GM23248 (cell line): ENCODE measurements around the gene CCDC102A. TPM values are rescaled to one million over a fixed set of nuclear protein-coding genes. Genes with fewer than 3 reads are reported as not detected.

ENCODE experiments used
- DNase-seq: peaks from one replicate; pipeline ENCODE4 v3.0.0-alpha.2; 2015
- H2AFZ ChIP-seq: fragments of 200-600 bp; sonication (generic); 2 replicates; pipeline ENCODE4 v1.6.1; 2016; ENCODE audit warnings: antibody characterized with exemption
- H3F3A ChIP-seq: fragments of 200-600 bp; sonication (generic); 2 replicates; pipeline ENCODE4 v1.6.1; 2016; ENCODE audit warnings: mild to moderate bottlenecking, antibody characterized with exemption, mixed run types; ENCODE audit not compliant: insufficient read depth
- H3K27ac ChIP-seq: fragments of 200-600 bp; sonication (generic); 2 replicates; pipeline ENCODE4 v1.5.1; 2016; ENCODE audit warnings: mild to moderate bottlenecking
- H3K27me3 ChIP-seq: fragments of 200-600 bp; sonication (generic); replicated peaks from 2 replicates; pipeline ENCODE4 v1.6.1; 2016; ENCODE audit warnings: mild to moderate bottlenecking; ENCODE audit not compliant: insufficient read depth
- H3K36me3 ChIP-seq: fragments of 200-600 bp; sonication (generic); 2 replicates; pipeline ENCODE4 v1.6.1; 2016; ENCODE audit warnings: low read depth, mild to moderate bottlenecking
- H3K4me1 ChIP-seq: fragments of 200-600 bp; sonication (generic); 2 replicates; pipeline ENCODE4 v1.6.1; 2016; ENCODE audit warnings: mild to moderate bottlenecking; ENCODE audit not compliant: insufficient read depth
- H3K4me2 ChIP-seq: fragments of 200-600 bp; sonication (generic); one replicate; pipeline ENCODE4 v1.6.1; 2016; ENCODE audit warnings: mild to moderate bottlenecking; ENCODE audit not compliant: unreplicated experiment
- H3K4me3 ChIP-seq: fragments of 200-600 bp; sonication (generic); 2 replicates; pipeline ENCODE4 v1.5.1; 2016; ENCODE audit warnings: mild to moderate bottlenecking
- H3K79me2 ChIP-seq: fragments of 200-600 bp; sonication (generic); 2 replicates; pipeline ENCODE4 v1.6.1; 2016; ENCODE audit warnings: mild to moderate bottlenecking; ENCODE audit not compliant: insufficient read depth
- H3K9ac ChIP-seq: fragments of 200-600 bp; sonication (generic); 2 replicates; pipeline ENCODE4 v1.6.1; 2016; ENCODE audit warnings: mild to moderate bottlenecking
- H3K9me2 ChIP-seq: fragments of 200-600 bp; sonication (generic); 2 replicates; pipeline ENCODE4 v1.6.1; 2016; ENCODE audit warnings: mixed run types, mild to moderate bottlenecking, moderate library complexity; ENCODE audit not compliant: insufficient read depth
- H3K9me3 ChIP-seq: fragments of 200-600 bp; sonication (generic); one replicate; pipeline ENCODE4 v1.6.1; 2017; ENCODE audit warnings: low read depth
- H4K20me1 ChIP-seq: fragments of 200-600 bp; sonication (generic); 2 replicates; pipeline ENCODE4 v1.6.0; 2016; ENCODE audit not compliant: insufficient read depth
- EZH2 ChIP-seq: fragments of 200-600 bp; sonication (generic); IDR thresholded peaks from 2 replicates; pipeline ENCODE4 v1.6.1; 2018; ENCODE audit warnings: antibody characterized with exemption, mild to moderate bottlenecking; ENCODE audit not compliant: insufficient read depth, poor library complexity, severe bottlenecking
- EZH2phosphoT487 ChIP-seq: fragments of 200-600 bp; sonication (generic); IDR thresholded peaks from 2 replicates; pipeline ENCODE4 v1.6.1; 2018; ENCODE audit warnings: antibody characterized with exemption, moderate library complexity, mild to moderate bottlenecking, low read depth; ENCODE audit not compliant: insufficient read depth
- WGBS, 2 experiments: methylation state at CpG; one replicate each; pipeline ENCODE4 v1.1.6; 2015 to 2017; ENCODE audit warnings: low lambda C conversion rate in 2 of 2, low coverage in 1 of 2; ENCODE audit errors: missing lambda C conversion rate in 2 of 2; 5-methylcytosine and 5-hydroxymethylcytosine counted together
- in situ Hi-C: fragments of 300-500 bp; cut with MboI; formaldehyde crosslinking; loops from 2 replicates; pipeline ENCODE4 v1.15.0; 2020
- polyA plus RNA-seq: library from polyadenylated mRNA; unstranded; fragments of >200 nt; fragmentation: Nextera tagmentation; extraction: Ambion mirVana; gene quantifications from 2 replicates; pipeline ENCODE4 v1.2.1, GENCODE V29; 2016
- total RNA-seq: library from RNA; depleted of rRNA; stranded (reverse); fragments of >200 nt; shearing (Covaris generic); gene quantifications from 2 replicates; pipeline ENCODE4 v1.2.3, GENCODE V29; 2014

Gene CCDC102A
- total and polyA plus RNA-seq, 2 experiments from 2014 or later: 3.9 to 17.7 TPM

DNA sequence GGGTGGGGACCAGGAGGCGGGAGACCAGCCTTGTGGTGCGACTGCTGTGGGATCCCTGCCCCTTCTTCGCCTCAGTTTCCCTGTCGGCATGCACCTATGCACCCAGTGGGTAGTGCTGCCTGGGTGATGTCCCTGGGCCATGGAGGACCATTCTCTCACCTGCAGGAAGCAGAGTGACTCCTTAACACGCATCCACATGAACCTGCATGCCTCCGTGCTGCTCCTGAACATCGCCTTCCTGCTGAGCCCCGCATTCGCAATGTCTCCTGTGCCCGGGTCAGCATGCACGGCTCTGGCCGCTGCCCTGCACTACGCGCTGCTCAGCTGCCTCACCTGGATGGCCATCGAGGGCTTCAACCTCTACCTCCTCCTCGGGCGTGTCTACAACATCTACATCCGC is 31.3 kb upstream of the CCDC102A start:
- H4K20me1 ChIP-seq: no peaks in the 10 kb centered on the region
- no peaks in the 10 kb centered on the region for H3F3A ChIP-seq
- no peaks in the 10 kb centered on the region for H3K9me2 ChIP-seq
- H3K4me2 ChIP-seq: no peak overlapping the region
- H3K4me1 ChIP-seq: no peaks in the 10 kb centered on the region
- WGBS, 2 experiments: 94 to 96% methylated on average over 18 of the region's 18 CpGs
- no peak overlapping the region for H3K9ac ChIP-seq
- DNase-seq: no peak
- no peak overlapping the region for H3K4me3 ChIP-seq
- in situ Hi-C loops: no loop called here
- H2AFZ ChIP-seq: no peak overlapping the region
- no peaks in the 10 kb centered on the region for H3K27me3 ChIP-seq
- H3K27ac ChIP-seq: no peak overlapping the region
- H3K79me2 ChIP-seq: no peaks in the 10 kb centered on the region
- TF ChIP-seq EZH2 (no peak), EZH2phosphoT487 (no peak)
- no peaks in the 10 kb centered on the region for H3K9me3 ChIP-seq
- H3K36me3 ChIP-seq: no peaks in the 10 kb centered on the region

DNA sequence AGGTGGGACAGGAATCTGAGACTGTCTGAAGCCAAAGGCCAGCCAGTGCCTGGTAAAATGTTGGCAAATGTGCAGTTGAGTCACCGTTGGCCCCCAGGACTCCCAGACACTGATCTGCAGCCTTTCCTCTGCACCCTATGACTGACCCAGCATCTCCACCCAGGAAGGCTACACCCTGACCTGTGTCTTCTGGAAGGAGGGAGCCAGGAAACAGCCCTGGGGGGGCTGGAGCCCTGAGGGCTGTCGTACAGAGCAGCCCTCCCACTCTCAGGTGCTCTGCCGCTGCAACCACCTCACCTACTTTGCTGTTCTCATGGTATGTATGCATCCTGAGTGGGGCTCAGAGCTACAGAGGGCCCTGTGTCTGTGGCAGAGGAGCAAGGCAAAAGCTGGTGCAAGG is 30.1 kb upstream of the CCDC102A start:
- Histone ChIP-seq H3K4me3 (no peak overlapping the region), H3K36me3 (no peaks in the 10 kb centered on the region), H3K9me3 (no peaks in the 10 kb centered on the region), H3K9me2 (no peaks in the 10 kb centered on the region), H3K79me2 (no peaks in the 10 kb centered on the region), H3K9ac (no peak overlapping the region), H3K27ac (no peak overlapping the region), H3F3A (no peaks in the 10 kb centered on the region), H3K4me1 (no peaks in the 10 kb centered on the region), H2AFZ (no peak overlapping the region), H4K20me1 (no peaks in the 10 kb centered on the region), H3K27me3 (peaks cover 4% of the 10 kb centered on the region; the same call in 1 of the 2 replicates), H3K4me2 (no peak overlapping the region)
- in situ Hi-C loops: no loop called here
- WGBS, 2 experiments: 59 to 60% methylated on average over 3 of the region's 3 CpGs
- no peak for DNase-seq
- no peak for TF ChIP-seq EZH2
- TF ChIP-seq EZH2phosphoT487: no peak

DNA sequence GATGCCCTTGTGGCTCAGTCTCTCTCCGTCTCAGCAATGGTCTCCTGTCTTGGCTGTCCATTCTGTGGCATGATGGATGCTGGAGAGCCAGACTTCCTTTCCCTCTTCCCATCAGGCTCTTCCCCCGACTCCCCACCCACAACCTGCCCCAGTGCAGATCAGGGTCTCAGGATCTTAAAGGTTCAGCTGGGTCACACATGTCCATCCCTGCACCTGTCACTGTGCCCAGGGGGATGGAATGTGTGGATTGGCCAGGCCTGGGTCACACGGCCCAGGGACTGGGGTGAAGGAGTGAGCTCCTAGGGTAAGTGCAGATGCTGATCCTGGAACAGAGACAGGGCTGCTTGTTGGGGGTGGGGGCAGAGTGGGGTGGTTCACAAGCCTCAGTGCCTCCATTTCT is 29.1 kb upstream of the CCDC102A start:
- H3K4me1 ChIP-seq: no peaks in the 10 kb centered on the region
- H3K79me2 ChIP-seq: no peaks in the 10 kb centered on the region
- WGBS, 2 experiments: 45 to 46% methylated on average over 3 of the region's 3 CpGs
- in situ Hi-C loops: no loop called here
- no peak overlapping the region for H3K9ac ChIP-seq
- H3K36me3 ChIP-seq: no peaks in the 10 kb centered on the region
- TF ChIP-seq EZH2phosphoT487 (no peak), EZH2 (no peak)
- no peaks in the 10 kb centered on the region for H3F3A ChIP-seq
- no peak for DNase-seq
- peaks cover 4% of the 10 kb centered on the region; the same call in 1 of the 2 replicates for H3K27me3 ChIP-seq
- no peaks in the 10 kb centered on the region for H3K9me2 ChIP-seq
- H3K4me2 ChIP-seq: no peak overlapping the region
- no peak overlapping the region for H2AFZ ChIP-seq
- no peak overlapping the region for H3K4me3 ChIP-seq
- H3K9me3 ChIP-seq: no peaks in the 10 kb centered on the region
- H3K27ac ChIP-seq: no peak overlapping the region
- no peaks in the 10 kb centered on the region for H4K20me1 ChIP-seq

- Histone ChIP-seq H3K9me2 (no peaks in the 10 kb centered on the region), H3K4me3 (no peak overlapping the region), H3K4me1 (no peaks in the 10 kb centered on the region), H3F3A (no peaks in the 10 kb centered on the region), H3K9ac (no peak overlapping the region), H2AFZ (no peak overlapping the region), H3K9me3 (no peaks in the 10 kb centered on the region), H3K27me3 (peaks cover 10% of the 10 kb centered on the region), H3K4me2 (no peak overlapping the region), H3K79me2 (no peaks in the 10 kb centered on the region), H4K20me1 (no peaks in the 10 kb centered on the region), H3K27ac (no peak overlapping the region), H3K36me3 (no peaks in the 10 kb centered on the region)
- DNase-seq: peak; percentile 52
- in situ Hi-C loops: no loop called here
- WGBS, 2 experiments: 46 to 49% methylated on average over 9 to 10 of the region's 10 CpGs
- no peak for TF ChIP-seq EZH2phosphoT487
- no peak for TF ChIP-seq EZH2
Measured at GRCh38 chr16:57564571-57565270, 28.4 kb upstream of the CCDC102A start.

DNA sequence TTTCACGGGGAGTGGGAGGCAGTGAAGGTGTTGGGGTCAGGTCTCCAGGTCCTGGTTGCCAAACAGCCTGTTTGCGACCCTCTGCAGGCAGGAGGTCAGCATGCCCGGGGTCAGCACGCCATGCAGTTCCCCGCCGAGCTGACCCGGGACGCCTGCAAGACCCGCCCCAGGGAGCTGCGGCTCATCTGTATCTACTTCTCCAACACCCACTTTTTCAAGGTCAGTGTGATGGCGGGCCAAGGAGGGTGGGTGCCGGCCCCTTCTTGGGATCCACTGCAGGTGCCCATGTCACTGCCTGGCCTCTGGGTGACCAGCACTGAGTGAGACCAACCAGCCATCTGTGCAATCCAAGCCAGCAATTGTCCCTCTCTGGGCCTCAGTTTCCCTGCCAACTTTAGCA is 27.4 kb upstream of the CCDC102A start:
- H3K9me2 ChIP-seq: no peaks in the 10 kb centered on the region
- H4K20me1 ChIP-seq: no peaks in the 10 kb centered on the region
- no peak overlapping the region for H3K27ac ChIP-seq
- in situ Hi-C loops: no loop called here
- peaks cover 13% of the 10 kb centered on the region for H3K27me3 ChIP-seq
- no peaks in the 10 kb centered on the region for H3K4me1 ChIP-seq
- no peak overlapping the region for H3K4me3 ChIP-seq
- no peak overlapping the region for H2AFZ ChIP-seq
- no peak for TF ChIP-seq EZH2
- no peak for TF ChIP-seq EZH2phosphoT487
- H3K9me3 ChIP-seq: no peaks in the 10 kb centered on the region
- no peaks in the 10 kb centered on the region for H3K36me3 ChIP-seq
- H3F3A ChIP-seq: no peaks in the 10 kb centered on the region
- no peak overlapping the region for H3K9ac ChIP-seq
- no peaks in the 10 kb centered on the region for H3K79me2 ChIP-seq
- no peak for DNase-seq
- WGBS, 2 experiments: 58 to 62% methylated on average over 11 to 12 of the region's 12 CpGs
- H3K4me2 ChIP-seq: no peak overlapping the region
